GM12872 (cell line): ENCODE data around the gene SYTL5.

Experiments
- CTCF ChIP-seq: IDR thresholded peaks from 3 replicates; pipeline ENCODE4 v1.5.1; 2011; ENCODE audit warnings: low read depth, mild to moderate bottlenecking, low read length, moderate library complexity; ENCODE audit not compliant: insufficient read depth

The SYTL5 gene

GRCh38 chrX:38149016-38149415 is 142.7 kb downstream of the SYTL5 start:
- TF ChIP-seq CTCF, result no peak

GRCh38 chrX:38150993-38151392 is 144.6 kb downstream of the SYTL5 start:
- no peak for TF ChIP-seq CTCF

GRCh38 chrX:38151441-38151840 is 145.1 kb downstream of the SYTL5 start:
- no peak for TF ChIP-seq CTCF

- TF ChIP-seq CTCF, result no peak
Observed at GRCh38 chrX:38154340-38154739, 148.0 kb downstream of the SYTL5 start.

- TF ChIP-seq CTCF, result no peak
Observed at GRCh38 chrX:38154818-38155217, 148.5 kb downstream of the SYTL5 start.

GRCh38 chrX:38156838-38157237 is 150.5 kb downstream of the SYTL5 start:
- no peak for TF ChIP-seq CTCF

- no peak for TF ChIP-seq CTCF
Observed at GRCh38 chrX:38163193-38163592, 156.8 kb downstream of the SYTL5 start.

GRCh38 chrX:38165023-38165422 is 158.7 kb downstream of the SYTL5 start:
- TF ChIP-seq CTCF, result no peak
